Trophoblast cell (in vitro differentiated cells and primary cell): ENCODE measurements around the gene MAGI2.
"Not testable (repeated sequence)": the region's sequence is repeated elsewhere in the genome, so short reads cannot be mapped to it uniquely, and the experiment has no call there.

Experiments
- DNase-seq, 2 donors: peaks; one replicate each; pipeline ENCODE4 v3.0.0-alpha.2; 2016
- H2AFZ ChIP-seq: 2 replicates; pipeline ENCODE4 v1.6.1; 2013; ENCODE audit warnings: low read length, moderate library complexity, mild to moderate bottlenecking; ENCODE audit not compliant: insufficient read depth, poor library complexity
- H2AK5ac ChIP-seq: 2 replicates; pipeline ENCODE4 v1.6.1; 2013; ENCODE audit warnings: mild to moderate bottlenecking, low read length
- H2BK120ac ChIP-seq: 2 replicates; pipeline ENCODE4 v1.6.1; 2013; ENCODE audit warnings: low read length, mild to moderate bottlenecking, moderate library complexity; ENCODE audit not compliant: insufficient read depth, poor library complexity
- H2BK12ac ChIP-seq: 2 replicates; pipeline ENCODE4 v1.6.1; 2013; ENCODE audit warnings: mild to moderate bottlenecking, low read length, moderate library complexity
- H2BK5ac ChIP-seq: 2 replicates; pipeline ENCODE4 v1.6.1; 2013; ENCODE audit warnings: low read length, low read depth, moderate library complexity, mild to moderate bottlenecking; ENCODE audit not compliant: poor library complexity
- H3K14ac ChIP-seq: 2 replicates; pipeline ENCODE4 v1.6.1; 2013; ENCODE audit warnings: mild to moderate bottlenecking, low read length
- H3K18ac ChIP-seq: 2 replicates; pipeline ENCODE4 v1.6.1; 2013; ENCODE audit warnings: mild to moderate bottlenecking, low read length
- H3K23ac ChIP-seq: 2 replicates; pipeline ENCODE4 v1.6.1; 2013; ENCODE audit warnings: low read length
- H3K27ac ChIP-seq: 2 replicates; pipeline ENCODE4 v1.5.1; 2013; ENCODE audit warnings: low read depth, mild to moderate bottlenecking, inconsistent platforms, low read length, moderate library complexity
- H3K27me3 ChIP-seq: 2 replicates; pipeline ENCODE4 v1.6.1; 2013; ENCODE audit warnings: inconsistent platforms, mild to moderate bottlenecking, low read length, moderate library complexity; ENCODE audit not compliant: insufficient read depth
- H3K36me3 ChIP-seq, 2 experiments: 1 replicate in 1 of 2; 2 replicates in 1 of 2; pipeline ENCODE4 v1.6.1; 2013; ENCODE audit warnings: low read length in 2 of 2, mild to moderate bottlenecking in 2 of 2, moderate library complexity in 1 of 2; ENCODE audit not compliant: insufficient read depth in 2 of 2, control insufficient read depth in 1 of 2
- H3K4ac ChIP-seq: 2 replicates; pipeline ENCODE4 v1.6.1; 2013; ENCODE audit warnings: low read depth, mild to moderate bottlenecking, low read length, moderate library complexity
- H3K4me1 ChIP-seq, 2 experiments: 1 replicate in 1 of 2; 2 replicates in 1 of 2; pipeline ENCODE4 v1.6.1; 2013; ENCODE audit warnings: low read length in 2 of 2, mild to moderate bottlenecking in 2 of 2, moderate library complexity in 1 of 2; ENCODE audit not compliant: insufficient read depth in 2 of 2, control insufficient read depth in 1 of 2
- H3K4me2 ChIP-seq: 2 replicates; pipeline ENCODE4 v1.6.1; 2013; ENCODE audit warnings: inconsistent platforms, mild to moderate bottlenecking, low read length, moderate library complexity
- H3K4me3 ChIP-seq: 2 replicates; pipeline ENCODE4 v1.5.1; 2013; ENCODE audit warnings: mild to moderate bottlenecking, low read depth, low read length, inconsistent platforms
- H3K79me1 ChIP-seq: one replicate; pipeline ENCODE4 v1.6.1; 2013; ENCODE audit warnings: low read length
- H3K79me2 ChIP-seq: 2 replicates; pipeline ENCODE4 v1.6.1; 2013; ENCODE audit warnings: low read length, mild to moderate bottlenecking; ENCODE audit not compliant: control insufficient read depth, insufficient read depth, poor library complexity
- H3K9ac ChIP-seq: 2 replicates; pipeline ENCODE4 v1.6.1; 2013; ENCODE audit warnings: mild to moderate bottlenecking, low read length
- H3K9me3 ChIP-seq: 2 replicates; pipeline ENCODE4 v1.6.1; 2013; ENCODE audit warnings: low read depth, mild to moderate bottlenecking, control low read depth, inconsistent platforms, low read length; ENCODE audit not compliant: insufficient read depth
- H4K12ac ChIP-seq: 2 replicates; pipeline ENCODE4 v1.6.1; 2013; ENCODE audit warnings: low read depth, mild to moderate bottlenecking, low read length, moderate library complexity
- H4K8ac ChIP-seq: 2 replicates; pipeline ENCODE4 v1.6.1; 2013; ENCODE audit warnings: low read depth, mild to moderate bottlenecking, low read length, moderate library complexity
- H4K91ac ChIP-seq: one replicate; pipeline ENCODE4 v1.6.1; 2013; ENCODE audit warnings: low read depth, mild to moderate bottlenecking, low read length, moderate library complexity
- WGBS: extraction: QIAGEN DNeasy Blood & Tissue Kit; methylation state at CpG from one replicate; pipeline ENCODE4 v1.1.7; 2013; ENCODE audit warnings: missing lambda C conversion rate; ENCODE audit not compliant: insufficient read length, insufficient coverage; ENCODE audit errors: extremely low coverage; 5-methylcytosine and 5-hydroxymethylcytosine counted together

MAGI2 gene

GRCh38 chr7:78983483-78983882 lies 470.0 kb downstream of the MAGI2 start:
- Histone ChIP-seq H3K18ac (no peak overlapping the region), H2BK120ac (no peak overlapping the region), H4K12ac (no peak overlapping the region), H4K91ac (no peak overlapping the region), H3K4me1 (no peaks in the 10 kb centered on the region), H3K27me3 (no peaks in the 10 kb centered on the region), H3K79me2 (no peaks in the 10 kb centered on the region), H3K4me2 (no peak overlapping the region), H3K9me3 (no peaks in the 10 kb centered on the region), H3K4ac (no peak overlapping the region), H3K14ac (no peak overlapping the region), H4K8ac (no peak overlapping the region), H3K9ac (no peak overlapping the region), H2BK12ac (no peak overlapping the region), H3K27ac (no peak overlapping the region), H2AK5ac (no peak overlapping the region), H2AFZ (no peak overlapping the region), H3K36me3 (no peaks in the 10 kb centered on the region), H3K79me1 (no peaks in the 10 kb centered on the region), H3K23ac (no peak overlapping the region), H2BK5ac (no peak overlapping the region), H3K4me3 (no peak overlapping the region)
- DNase-seq, result no peak

GRCh38 chr7:78970440-78970916 lies 483.0 kb downstream of the MAGI2 start:
- Histone ChIP-seq H3K4me2 (no peak overlapping the region), H4K91ac (no peak overlapping the region), H3K14ac (no peak overlapping the region), H3K4ac (no peak overlapping the region), H2BK5ac (no peak overlapping the region), H2AK5ac (no peak overlapping the region), H3K4me1 (no peaks in the 10 kb centered on the region), H2BK12ac (no peak overlapping the region), H3K9ac (no peak overlapping the region), H4K12ac (no peak overlapping the region), H3K27ac (no peak overlapping the region), H3K27me3 (no peaks in the 10 kb centered on the region), H2BK120ac (no peak overlapping the region), H3K18ac (no peak overlapping the region), H3K23ac (no peak overlapping the region), H3K36me3 (no peaks in the 10 kb centered on the region), H3K9me3 (no peaks in the 10 kb centered on the region), H3K79me1 (no peaks in the 10 kb centered on the region), H3K79me2 (no peaks in the 10 kb centered on the region), H2AFZ (no peak overlapping the region), H4K8ac (no peak overlapping the region), H3K4me3 (no peak overlapping the region)
- no peak for DNase-seq

- H4K91ac ChIP-seq, result no peak overlapping the region
- H3K9me3 ChIP-seq, result no peaks in the 10 kb centered on the region
- H3K14ac ChIP-seq, result no peak overlapping the region
- H3K4me2 ChIP-seq, result no peak overlapping the region
- H3K18ac ChIP-seq, result no peak overlapping the region
- H3K79me2 ChIP-seq, result no peaks in the 10 kb centered on the region
- no peak overlapping the region for H2BK120ac ChIP-seq
- H3K79me1 ChIP-seq, result no peaks in the 10 kb centered on the region
- no peak overlapping the region for H3K9ac ChIP-seq
- no peak overlapping the region for H2BK12ac ChIP-seq
- H3K23ac ChIP-seq, result no peak overlapping the region
- no peak overlapping the region for H4K8ac ChIP-seq
- no peak overlapping the region for H3K4ac ChIP-seq
- H4K12ac ChIP-seq, result no peak overlapping the region
- no peaks in the 10 kb centered on the region for H3K27me3 ChIP-seq
- no peaks in the 10 kb centered on the region for H3K36me3 ChIP-seq
- H2BK5ac ChIP-seq, result no peak overlapping the region
- no peak overlapping the region for H2AFZ ChIP-seq
- WGBS, result no CpG with 5 or more reads among the region's 11 CpGs
- H3K4me3 ChIP-seq, result no peak overlapping the region
- H2AK5ac ChIP-seq, result no peak overlapping the region
- H3K4me1 ChIP-seq, result no peaks in the 10 kb centered on the region
- no peak overlapping the region for H3K27ac ChIP-seq
- no peak for DNase-seq
Observed at GRCh38 chr7:78968951-78969350, 484.5 kb downstream of the MAGI2 start.

- not testable (repeated sequence) for H3K4me1 ChIP-seq, H3K27ac ChIP-seq, H2BK5ac ChIP-seq, H4K91ac ChIP-seq, H4K8ac ChIP-seq, H2AK5ac ChIP-seq, H3K27me3 ChIP-seq, H2BK12ac ChIP-seq, H3K36me3 ChIP-seq, H3K14ac ChIP-seq, H3K23ac ChIP-seq, H3K4me2 ChIP-seq, H2AFZ ChIP-seq, H3K9ac ChIP-seq, H3K18ac ChIP-seq, H3K79me2 ChIP-seq, DNase-seq, H3K4ac ChIP-seq, H3K79me1 ChIP-seq, H2BK120ac ChIP-seq, H4K12ac ChIP-seq, H3K9me3 ChIP-seq, H3K4me3 ChIP-seq
- whole genome bisulfite sequencing, result no CpG with 5 or more reads among the region's 2 CpGs
Observed at GRCh38 chr7:78967561-78967960, 485.9 kb downstream of the MAGI2 start.

- no peak overlapping the region for H3K4me3 ChIP-seq
- no peak overlapping the region for H3K27ac ChIP-seq
- no peak overlapping the region for H2AK5ac ChIP-seq
- no peak overlapping the region for H3K23ac ChIP-seq
- no peak overlapping the region for H3K18ac ChIP-seq
- no CpG with 5 or more reads among the region's 2 CpGs for WGBS
- H3K36me3 ChIP-seq, result no peaks in the 10 kb centered on the region
- no peak overlapping the region for H3K9ac ChIP-seq
- H3K4ac ChIP-seq, result no peak overlapping the region
- H3K14ac ChIP-seq, result no peak overlapping the region
- H2BK5ac ChIP-seq, result no peak overlapping the region
- no peaks in the 10 kb centered on the region for H3K9me3 ChIP-seq
- H3K79me1 ChIP-seq, result no peaks in the 10 kb centered on the region
- H4K12ac ChIP-seq, result no peak overlapping the region
- H3K4me2 ChIP-seq, result no peak overlapping the region
- H2BK120ac ChIP-seq, result no peak overlapping the region
- no peaks in the 10 kb centered on the region for H3K4me1 ChIP-seq
- H4K91ac ChIP-seq, result no peak overlapping the region
- no peak overlapping the region for H2AFZ ChIP-seq
- H3K79me2 ChIP-seq, result no peaks in the 10 kb centered on the region
- H4K8ac ChIP-seq, result no peak overlapping the region
- no peak for DNase-seq
- no peaks in the 10 kb centered on the region for H3K27me3 ChIP-seq
- no peak overlapping the region for H2BK12ac ChIP-seq
Observed at GRCh38 chr7:78967046-78967445, 486.4 kb downstream of the MAGI2 start.
